Measurements from ENCODE around the gene MAP3K12. TPM values are rescaled to one million over a fixed set of nuclear protein-coding genes. Genes with fewer than 3 reads are reported as not detected.

Gene MAP3K12
- total and polyA plus RNA-seq, 2 of the 13 experiments (the other 11 are each of a cell fraction or from before 2014, with no cell fraction given), result 0.20 to 1.1 TPM

- TF ChIP-seq MYC (CRISPR knock-in tag; IDR thresholded peaks at IDR 0.05; ENCODE audit: borderline replicate concordance) (peak; percentile 29; the same call in 1 of the 2 replicates), ZNF275 (CRISPR knock-in tag; IDR thresholded peaks at IDR 0.05; ENCODE audit: borderline replicate concordance) (no peak), ZNF468 (CRISPR knock-in tag; IDR thresholded peaks at IDR 0.05) (no peak), ETS1 (CRISPR knock-in tag; IDR thresholded peaks at IDR 0.05) (no peak), ZNF776 (CRISPR knock-in tag; IDR thresholded peaks at IDR 0.05) (no peak), SOX5 (CRISPR knock-in tag; IDR thresholded peaks at IDR 0.05; ENCODE audit: borderline replicate concordance) (no peak), JUND (CRISPR knock-in tag; IDR thresholded peaks at IDR 0.05) (no peak), ZHX2 (IDR thresholded peaks at IDR 0.05; ENCODE audit: low read depth) (no peak), ZHX2 (CRISPR knock-in tag; IDR thresholded peaks at IDR 0.05; ENCODE audit: borderline replicate concordance) (no peak), ZNF816 (CRISPR knock-in tag; IDR thresholded peaks at IDR 0.05; ENCODE audit: borderline replicate concordance) (no peak), ZBTB44 (CRISPR knock-in tag; IDR thresholded peaks at IDR 0.05) (no peak)
- TF ChIP-seq, protein P1, sequence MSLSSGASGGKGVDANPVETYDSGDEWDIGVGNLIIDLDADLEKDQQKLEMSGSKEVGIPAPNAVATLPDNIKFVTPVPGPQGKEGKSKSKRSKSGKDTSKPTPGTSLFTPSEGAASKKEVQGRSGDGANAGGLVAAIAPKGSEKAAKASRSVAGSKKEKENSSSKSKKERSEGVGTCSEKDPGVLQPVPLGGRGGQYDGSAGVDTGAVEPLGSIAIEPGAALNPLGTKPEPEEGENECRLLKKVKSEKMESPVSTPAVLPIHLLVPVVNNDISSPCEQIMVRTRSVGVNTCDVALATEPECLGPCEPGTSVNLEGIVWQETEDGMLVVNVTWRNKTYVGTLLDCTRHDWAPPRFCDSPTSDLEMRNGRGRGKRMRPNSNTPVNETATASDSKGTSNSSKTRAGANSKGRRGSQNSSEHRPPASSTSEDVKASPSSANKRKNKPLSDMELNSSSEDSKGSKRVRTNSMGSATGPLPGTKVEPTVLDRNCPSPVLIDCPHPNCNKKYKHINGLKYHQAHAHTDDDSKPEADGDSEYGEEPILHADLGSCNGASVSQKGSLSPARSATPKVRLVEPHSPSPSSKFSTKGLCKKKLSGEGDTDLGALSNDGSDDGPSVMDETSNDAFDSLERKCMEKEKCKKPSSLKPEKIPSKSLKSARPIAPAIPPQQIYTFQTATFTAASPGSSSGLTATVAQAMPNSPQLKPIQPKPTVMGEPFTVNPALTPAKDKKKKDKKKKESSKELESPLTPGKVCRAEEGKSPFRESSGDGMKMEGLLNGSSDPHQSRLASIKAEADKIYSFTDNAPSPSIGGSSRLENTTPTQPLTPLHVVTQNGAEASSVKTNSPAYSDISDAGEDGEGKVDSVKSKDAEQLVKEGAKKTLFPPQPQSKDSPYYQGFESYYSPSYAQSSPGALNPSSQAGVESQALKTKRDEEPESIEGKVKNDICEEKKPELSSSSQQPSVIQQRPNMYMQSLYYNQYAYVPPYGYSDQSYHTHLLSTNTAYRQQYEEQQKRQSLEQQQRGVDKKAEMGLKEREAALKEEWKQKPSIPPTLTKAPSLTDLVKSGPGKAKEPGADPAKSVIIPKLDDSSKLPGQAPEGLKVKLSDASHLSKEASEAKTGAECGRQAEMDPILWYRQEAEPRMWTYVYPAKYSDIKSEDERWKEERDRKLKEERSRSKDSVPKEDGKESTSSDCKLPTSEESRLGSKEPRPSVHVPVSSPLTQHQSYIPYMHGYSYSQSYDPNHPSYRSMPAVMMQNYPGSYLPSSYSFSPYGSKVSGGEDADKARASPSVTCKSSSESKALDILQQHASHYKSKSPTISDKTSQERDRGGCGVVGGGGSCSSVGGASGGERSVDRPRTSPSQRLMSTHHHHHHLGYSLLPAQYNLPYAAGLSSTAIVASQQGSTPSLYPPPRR (CRISPR knock-in tag; IDR thresholded peaks at IDR 0.05; ENCODE audit: borderline replicate concordance), result no peak
Observed at GRCh38 chr12:53441040-53441833, 58.0 kb downstream of the MAP3K12 start, which contains the start of gene PRR13 (continued).

All from HepG2 (cell line).